Activated gamma-delta T cell treated with Interleukin-2 at 50 U/mL for 16 hours (primary cell): ENCODE data around the gene ZNF222.

Experiments used
- DNase-seq: peaks from one replicate; pipeline ENCODE4 v3.0.0-alpha.2; 2020

ZNF222 gene

GRCh38 chr19:44055870-44056269 lies 30.7 kb downstream of the ZNF222 start:
- no peak for DNase-seq

GRCh38 chr19:44059229-44059628 lies 34.0 kb downstream of the ZNF222 start:
- DNase-seq, result no peak

- DNase-seq, result no peak
Observed at GRCh38 chr19:44061038-44061437, 35.9 kb downstream of the ZNF222 start.

DNA sequence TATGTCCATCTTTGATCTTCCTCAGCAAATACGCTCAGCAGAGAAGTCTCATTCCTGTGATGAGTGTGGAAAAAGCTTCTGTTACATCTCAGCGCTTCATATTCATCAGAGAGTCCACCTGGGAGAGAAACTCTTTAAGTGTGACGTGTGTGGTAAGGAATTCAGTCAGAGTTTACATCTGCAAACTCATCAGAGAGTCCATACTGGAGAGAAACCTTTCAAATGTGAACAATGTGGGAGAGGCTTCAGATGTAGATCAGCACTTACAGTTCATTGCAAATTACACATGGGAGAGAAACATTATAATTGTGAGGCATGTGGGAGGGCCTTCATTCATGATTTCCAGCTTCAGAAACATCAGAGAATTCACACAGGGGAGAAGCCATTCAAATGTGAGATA lies 41.1 kb downstream of the ZNF222 start:
- DNase-seq, result no peak

DNA sequence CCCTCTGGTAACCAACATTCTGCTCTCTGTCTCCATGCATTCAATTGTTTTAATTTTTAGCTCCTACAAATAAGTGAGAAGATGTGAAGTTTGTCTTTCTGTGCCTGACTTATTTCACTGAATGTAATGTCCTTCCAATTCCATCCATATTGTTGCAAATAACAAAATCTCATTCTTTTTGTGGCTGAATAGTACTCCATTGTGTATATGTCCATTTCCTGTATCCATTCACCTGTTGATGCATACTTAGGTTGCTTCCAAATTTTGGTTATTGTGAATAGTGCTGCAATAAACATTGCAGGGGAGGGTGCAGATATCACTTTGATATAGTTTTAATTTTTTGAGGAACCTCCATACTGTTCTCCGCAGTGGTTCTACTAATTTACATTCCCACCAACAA lies 44.2 kb downstream of the ZNF222 start:
- DNase-seq, result no peak

DNA sequence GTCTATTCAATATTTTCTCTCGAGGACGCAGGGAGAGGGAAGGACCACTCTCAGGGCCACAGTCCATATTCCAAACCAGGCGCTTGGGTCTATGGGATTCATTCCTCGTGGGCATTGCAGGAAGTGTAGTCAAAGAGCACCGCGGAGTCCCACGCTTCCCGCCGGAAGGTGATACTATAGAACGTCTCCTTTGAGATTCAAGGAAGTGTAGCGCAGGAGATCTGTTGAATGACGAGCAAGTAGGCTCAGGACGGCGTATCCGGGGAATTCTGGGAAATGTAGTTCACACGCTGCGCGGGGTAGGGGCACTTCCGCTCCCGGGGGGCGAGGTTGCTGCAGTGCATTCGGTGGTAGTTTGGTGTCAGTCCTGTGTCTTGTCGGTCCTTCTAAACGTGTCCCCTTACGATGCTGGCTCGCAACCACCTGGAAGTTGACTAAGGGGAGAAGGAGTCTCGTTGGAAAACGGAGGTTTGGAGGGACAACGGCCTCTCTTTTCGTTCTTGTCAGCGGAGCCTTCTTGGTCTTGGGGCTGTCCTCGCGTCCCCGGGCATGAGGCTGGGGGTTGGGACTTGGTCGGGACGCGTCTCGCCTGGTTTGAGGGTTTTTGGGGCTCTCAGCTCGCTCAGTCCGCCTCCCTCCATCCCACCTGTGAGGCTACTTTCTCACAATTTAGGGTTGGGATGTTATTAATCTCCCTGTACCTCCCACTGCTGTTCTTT lies 46.8 kb downstream of the ZNF222 start, which contains the start of gene ZNF284:
ZNF284 (plus strand) TSS at position 336 of the 719 bp plus-strand sequence. CDS start 4,231 bp downstream, outside the sequence.
- DNase-seq, result peak; percentile 81

DNA sequence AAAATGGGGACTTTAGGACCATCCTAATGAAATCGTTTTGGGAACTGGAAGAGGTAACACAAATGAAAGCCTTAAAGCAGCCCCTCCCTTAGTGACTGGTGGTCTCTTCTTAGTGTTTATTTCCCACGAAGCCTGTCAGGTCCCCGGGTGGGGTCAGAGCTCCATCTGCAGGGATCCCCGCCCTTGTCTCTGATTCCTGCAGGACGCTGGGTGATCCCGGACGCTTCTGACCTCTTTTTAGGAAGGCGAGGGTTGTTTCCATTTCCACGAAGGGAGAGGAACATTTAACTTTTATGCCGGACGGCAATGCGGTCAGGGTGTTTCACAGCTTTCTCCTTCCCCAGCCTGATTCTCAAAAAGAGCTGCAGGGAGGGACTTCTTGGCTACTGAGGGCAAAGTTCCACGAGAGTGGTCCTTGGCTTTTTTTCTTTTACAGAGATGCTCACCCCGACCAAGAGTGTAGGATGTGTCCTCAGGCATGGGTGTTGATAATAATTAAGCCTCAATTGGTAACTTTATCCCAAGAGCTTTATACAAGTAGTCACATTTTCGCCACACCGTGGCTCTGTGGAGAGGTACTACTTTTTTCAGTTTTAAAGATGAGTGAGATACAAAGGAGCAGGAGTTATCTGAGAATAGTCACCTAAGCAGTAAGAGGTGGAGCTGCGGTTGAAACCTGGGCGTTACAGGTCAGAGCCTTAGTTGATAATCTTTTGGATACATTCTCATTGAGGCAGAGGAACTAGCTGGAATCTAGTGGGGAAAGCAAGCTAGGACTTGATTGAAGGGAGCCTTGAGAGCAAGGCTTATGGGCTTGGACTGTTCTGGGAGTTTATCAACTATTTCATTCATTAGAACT lies 47.6 kb downstream of the ZNF222 start:
- DNase-seq, result no peak

GRCh38 chr19:44076325-44076724 lies 51.1 kb downstream of the ZNF222 start:
- no peak for DNase-seq
